Measurements from ENCODE around the gene CTBP2. TPM values are rescaled to one million over a fixed set of nuclear protein-coding genes. Genes with fewer than 3 reads are reported as not detected.
A peak's percentile ranks its signal among the peaks of the same experiment; 100 is the strongest.

Gene CTBP2
- total RNA-seq, 2 donors from 2014 or later: 26.0 to 36.0 TPM

- no peak for DNase-seq (ENCODE audit: low spot score)
- Histone ChIP-seq H3K4me1 (peaks cover 0 to 62% of the 10 kb centered on the region in 2 donors), H3K27me3 (no peaks in the 10 kb centered on the region), H3K36me3 (peaks cover 5% of the 10 kb centered on the region), H3K4me3 (no peak overlapping the region), H3K27ac (peak overlapping the region in 1 of 2 donors; percentile 18), H3K9me3 (no peaks in the 10 kb centered on the region)
- TF ChIP-seq CTCF (IDR thresholded peaks at IDR 0.05): no peak
Measured at GRCh38 chr10:125066764-125067450, 93.5 kb downstream of the CTBP2 start.

- no peaks in the 10 kb centered on the region for H3K27me3 ChIP-seq
- peaks cover 5% of the 10 kb centered on the region for H3K36me3 ChIP-seq
- H3K27ac ChIP-seq: peak overlapping the region in 1 of 2 donors; percentile 36
- H3K9me3 ChIP-seq: no peaks in the 10 kb centered on the region
- H3K4me1 ChIP-seq: peaks cover 0 to 83% of the 10 kb centered on the region in 2 donors
- DNase-seq (ENCODE audit: low spot score): no peak
- no peak overlapping the region for H3K4me3 ChIP-seq
- TF ChIP-seq CTCF (IDR thresholded peaks at IDR 0.05): no peak
Measured at GRCh38 chr10:125064681-125065492, 95.5 kb downstream of the CTBP2 start.

- H3K4me1 ChIP-seq: peaks cover 0 to 88% of the 10 kb centered on the region in 2 donors
Measured at GRCh38 chr10:125063256-125063925, 97.0 kb downstream of the CTBP2 start.

GRCh38 chr10:125062914-125063230 lies 97.5 kb downstream of the CTBP2 start:
- TF ChIP-seq CTCF (IDR thresholded peaks at IDR 0.05): no peak

More at GRCh38 chr10:125063256-125063925, 97.0 kb downstream of the CTBP2 start:
- no peak for TF ChIP-seq CTCF (IDR thresholded peaks at IDR 0.05)
- no peaks in the 10 kb centered on the region for H3K9me3 ChIP-seq
- peak overlapping the region in 1 of 2 donors; percentile 93 for H3K27ac ChIP-seq
- H3K36me3 ChIP-seq: peaks cover 5% of the 10 kb centered on the region
- no peak for DNase-seq (ENCODE audit: low spot score)
- H3K27me3 ChIP-seq: no peaks in the 10 kb centered on the region
- no peak overlapping the region for H3K4me3 ChIP-seq

GRCh38 chr10:125062227-125062913 lies 98.0 kb downstream of the CTBP2 start:
- no peak for DNase-seq (ENCODE audit: low spot score)
- H3K36me3 ChIP-seq: peaks cover 5% of the 10 kb centered on the region
- peaks cover 0 to 97% of the 10 kb centered on the region in 2 donors for H3K4me1 ChIP-seq
- peak overlapping the region in 1 of 2 donors; percentile 93 for H3K27ac ChIP-seq
- no peak for TF ChIP-seq CTCF (IDR thresholded peaks at IDR 0.05)
- H3K4me3 ChIP-seq: no peak overlapping the region
- H3K9me3 ChIP-seq: no peaks in the 10 kb centered on the region
- H3K27me3 ChIP-seq: no peaks in the 10 kb centered on the region

More at GRCh38 chr10:125062914-125063230, 97.5 kb downstream of the CTBP2 start:
- no peaks in the 10 kb centered on the region for H3K27me3 ChIP-seq
- no peak overlapping the region for H3K4me3 ChIP-seq
- H3K4me1 ChIP-seq: peaks cover 0 to 92% of the 10 kb centered on the region in 2 donors
- peaks cover 5% of the 10 kb centered on the region for H3K36me3 ChIP-seq
- H3K9me3 ChIP-seq: no peaks in the 10 kb centered on the region
- DNase-seq (ENCODE audit: low spot score): no peak
- peak overlapping the region in 1 of 2 donors; percentile 93 for H3K27ac ChIP-seq
